AG04449 (cell line): ENCODE data around the gene C19orf85.

Source experiments
- CTCF ChIA-PET: fragments of 350-600 bp; formaldehyde crosslinking; extraction: SDS; loops from one replicate; lab custom pipeline; 2021; ENCODE audit warnings: antibody characterized with exemption; lab: Yijun Ruan, JAX
- POLR2A ChIA-PET: fragments of 400-600, 350-600 bp; formaldehyde crosslinking; extraction: SDS; loops from one replicate; lab custom pipeline; 2020; ENCODE audit warnings: antibody characterized with exemption, inconsistent platforms; lab: Yijun Ruan, JAX
- DNase-seq: peaks from one replicate; pipeline ENCODE4 v3.0.0-alpha.2; 2010; ENCODE audit warnings: low read depth, low spot score
- H3K4me3 ChIP-seq: 2 replicates; pipeline ENCODE4 v1.5.1; 2011; ENCODE audit warnings: low read depth, mild to moderate bottlenecking, control low read depth, low read length
- TF ChIP-seq, protein P1 (sequence below): IDR thresholded peaks from one replicate; pipeline ENCODE4 v1.5.1; 2011; ENCODE audit warnings: mild to moderate bottlenecking, moderate library complexity, low read length, control low read depth, inconsistent platforms; ENCODE audit not compliant: insufficient read depth; ENCODE audit errors: missing control alignments

The C19orf85 gene

DNA sequence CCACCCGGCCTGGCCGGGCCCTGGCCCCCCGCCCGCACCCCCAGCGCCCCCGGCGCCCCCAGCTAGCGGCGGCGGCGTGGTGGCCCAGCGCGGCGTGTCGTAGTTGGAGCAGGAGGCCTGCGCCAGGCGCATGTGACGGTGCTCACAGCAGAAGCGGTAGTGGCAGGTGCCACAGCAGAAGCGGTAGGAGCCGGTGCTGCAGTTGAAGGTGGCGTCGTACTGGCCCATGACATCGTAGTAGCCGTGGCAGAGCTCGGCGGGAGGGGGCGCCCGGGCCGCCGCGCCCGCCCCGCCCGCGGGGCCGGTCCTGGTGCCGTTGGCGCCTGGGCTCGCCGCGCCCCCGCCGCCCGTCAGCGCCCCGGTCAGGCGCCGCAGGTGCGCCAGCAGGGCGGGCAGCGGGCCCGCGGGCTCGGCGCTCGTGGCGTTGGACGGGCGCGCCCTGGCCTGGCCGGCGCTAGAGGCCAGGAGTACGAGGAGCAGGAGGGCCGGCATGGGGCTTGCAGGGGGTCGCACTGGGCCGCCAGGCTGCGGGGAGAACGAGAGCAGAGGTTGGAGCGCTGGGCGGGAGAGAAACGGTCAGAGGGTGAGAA lies 22.1 kb downstream of the C19orf85 start:
- TF ChIP-seq, protein P1, sequence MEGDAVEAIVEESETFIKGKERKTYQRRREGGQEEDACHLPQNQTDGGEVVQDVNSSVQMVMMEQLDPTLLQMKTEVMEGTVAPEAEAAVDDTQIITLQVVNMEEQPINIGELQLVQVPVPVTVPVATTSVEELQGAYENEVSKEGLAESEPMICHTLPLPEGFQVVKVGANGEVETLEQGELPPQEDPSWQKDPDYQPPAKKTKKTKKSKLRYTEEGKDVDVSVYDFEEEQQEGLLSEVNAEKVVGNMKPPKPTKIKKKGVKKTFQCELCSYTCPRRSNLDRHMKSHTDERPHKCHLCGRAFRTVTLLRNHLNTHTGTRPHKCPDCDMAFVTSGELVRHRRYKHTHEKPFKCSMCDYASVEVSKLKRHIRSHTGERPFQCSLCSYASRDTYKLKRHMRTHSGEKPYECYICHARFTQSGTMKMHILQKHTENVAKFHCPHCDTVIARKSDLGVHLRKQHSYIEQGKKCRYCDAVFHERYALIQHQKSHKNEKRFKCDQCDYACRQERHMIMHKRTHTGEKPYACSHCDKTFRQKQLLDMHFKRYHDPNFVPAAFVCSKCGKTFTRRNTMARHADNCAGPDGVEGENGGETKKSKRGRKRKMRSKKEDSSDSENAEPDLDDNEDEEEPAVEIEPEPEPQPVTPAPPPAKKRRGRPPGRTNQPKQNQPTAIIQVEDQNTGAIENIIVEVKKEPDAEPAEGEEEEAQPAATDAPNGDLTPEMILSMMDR = no peak
- ChIA-PET CTCF (interaction anchor here (0.9 to 1.1 kb wide), 2 partner anchors 24 kb away, joined by 3 read pairs; no protein-coding TSS in a partner anchor), POLR2A (no interaction called here)
- DNase-seq = no peak
- H3K4me3 ChIP-seq = no peak overlapping the region

DNA sequence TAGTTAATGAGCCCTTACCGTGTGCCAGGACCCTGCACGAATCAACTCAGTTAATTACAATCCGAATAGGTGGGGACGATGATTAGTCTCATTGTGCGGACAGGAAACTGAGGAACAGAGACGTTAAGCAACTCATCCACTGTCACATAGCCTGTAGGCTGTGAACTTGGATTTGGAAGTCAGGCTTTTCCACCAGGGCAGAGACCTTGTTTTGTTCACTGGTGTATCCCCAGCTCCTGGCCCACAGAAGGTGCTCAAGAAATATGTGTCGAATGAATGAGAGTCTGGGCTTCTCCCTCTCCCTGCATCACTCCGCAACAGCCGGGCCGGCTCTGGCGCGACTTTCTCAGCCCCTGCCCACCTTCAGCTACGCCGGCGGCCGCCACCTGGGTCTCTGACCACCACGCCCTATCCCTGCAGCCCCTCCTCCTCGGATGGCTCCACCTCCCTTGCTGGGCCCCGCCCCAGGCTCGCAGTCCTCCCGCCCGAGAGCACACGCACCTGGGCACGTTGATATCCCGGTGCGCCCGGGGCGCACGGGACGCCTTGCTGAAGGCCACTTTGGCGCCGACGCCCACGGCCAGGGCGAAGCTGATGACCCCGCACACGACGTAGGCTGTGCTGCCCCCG lies 22.7 kb downstream of the C19orf85 start:
- POLR2A ChIA-PET = no interaction called here

DNA sequence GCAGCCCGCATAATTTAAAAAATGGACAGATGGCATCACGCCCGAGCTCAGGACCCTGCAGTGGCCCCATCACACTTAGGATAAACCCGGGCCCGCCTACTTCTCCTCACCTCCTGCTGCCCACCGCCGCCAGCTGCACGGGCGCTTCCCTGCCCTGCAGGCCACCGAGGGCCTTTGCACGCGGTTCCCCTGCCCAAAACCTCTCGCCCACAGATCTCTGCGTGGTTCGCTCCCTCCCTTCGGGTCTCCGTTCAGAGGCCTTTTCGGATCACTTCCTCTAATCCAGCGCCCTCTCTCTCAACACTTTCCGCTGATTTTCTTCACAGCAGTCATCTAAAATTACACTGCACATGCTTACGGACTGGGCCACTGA lies 23.2 kb downstream of the C19orf85 start:
- ChIA-PET POLR2A (no interaction called here), CTCF (interaction anchor here (0.9 to 1.1 kb wide), 2 partner anchors 23 to 26 kb away, joined by 3 read pairs; no protein-coding TSS in a partner anchor)
- TF ChIP-seq, protein P1 = no peak
- H3K4me3 ChIP-seq = no peak overlapping the region
- DNase-seq = no peak

More for the DNA sequence above, 22.7 kb downstream of the C19orf85 start:
- TF ChIP-seq, protein P1 = no peak
- no peak for DNase-seq
- H3K4me3 ChIP-seq = no peak overlapping the region
- CTCF ChIA-PET = interaction anchor here (0.9 to 1.1 kb wide), 2 partner anchors 23 to 25 kb away, joined by 3 read pairs; no protein-coding TSS in a partner anchor

DNA sequence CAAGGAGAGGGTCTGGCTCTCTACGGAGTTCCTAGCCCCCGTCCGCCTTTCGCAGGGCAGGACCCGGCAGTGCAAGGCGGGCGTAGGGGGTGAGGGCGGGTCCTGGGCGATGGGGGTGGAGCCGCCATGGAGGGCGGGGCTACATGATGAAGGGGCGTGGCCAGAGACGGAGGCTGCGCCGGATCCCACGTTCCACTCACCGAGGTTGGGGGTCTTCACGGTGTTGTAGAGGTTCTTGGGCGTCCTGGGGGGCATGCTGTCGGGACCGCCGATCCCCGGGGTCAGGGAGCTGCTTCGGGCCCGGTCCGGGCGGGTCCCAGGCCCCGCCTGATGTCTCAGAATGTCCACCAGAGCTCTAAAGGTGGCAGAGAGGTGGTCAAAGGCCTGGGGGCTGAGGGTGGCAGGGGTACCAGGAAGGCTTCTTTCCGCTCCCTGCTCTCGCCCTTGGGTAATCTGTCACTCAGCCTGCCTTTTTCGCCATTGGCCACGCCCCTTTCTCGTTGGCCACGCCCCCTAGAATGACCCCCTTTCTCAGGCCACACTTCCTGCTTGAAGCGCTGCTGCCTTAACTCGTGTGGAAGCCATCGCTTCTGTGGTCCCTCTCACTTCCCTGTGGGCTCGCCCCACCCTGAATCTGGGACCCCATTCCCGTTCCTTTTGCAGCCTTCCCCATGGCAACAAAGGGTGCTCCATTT lies 24.0 kb downstream of the C19orf85 start:
- CTCF ChIA-PET = no interaction called here
- POLR2A ChIA-PET = no interaction called here
- TF ChIP-seq, protein P1 = no peak
- H3K4me3 ChIP-seq = no peak overlapping the region
- DNase-seq = no peak

DNA sequence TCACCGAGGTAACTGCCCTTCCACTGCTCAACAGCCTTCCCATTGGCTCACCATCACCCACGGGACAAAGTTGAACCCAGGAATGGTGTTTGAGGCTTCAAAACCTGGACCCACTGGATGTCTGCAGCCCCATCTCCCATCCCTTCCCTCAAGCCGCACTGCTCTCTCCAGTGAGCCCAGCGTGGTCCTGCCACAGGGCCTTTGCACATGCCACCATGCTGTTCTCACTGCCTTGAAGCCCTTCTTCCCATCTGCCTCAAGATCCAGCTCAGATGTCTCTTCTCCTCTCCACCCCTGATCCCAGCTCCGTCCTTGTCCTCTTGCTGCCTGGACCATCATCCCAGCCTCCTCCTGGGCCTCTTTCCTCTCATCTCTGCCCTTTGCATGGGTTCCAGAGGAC lies 25.5 kb downstream of the C19orf85 start:
- ChIA-PET CTCF (interaction anchor here (0.7 to 0.8 kb wide), 2 partner anchors 15 to 21 kb away, joined by 3 to 4 read pairs; no protein-coding TSS in a partner anchor), POLR2A (no interaction called here)
- DNase-seq = no peak
- TF ChIP-seq, protein P1 = no peak
- H3K4me3 ChIP-seq = no peak overlapping the region

DNA sequence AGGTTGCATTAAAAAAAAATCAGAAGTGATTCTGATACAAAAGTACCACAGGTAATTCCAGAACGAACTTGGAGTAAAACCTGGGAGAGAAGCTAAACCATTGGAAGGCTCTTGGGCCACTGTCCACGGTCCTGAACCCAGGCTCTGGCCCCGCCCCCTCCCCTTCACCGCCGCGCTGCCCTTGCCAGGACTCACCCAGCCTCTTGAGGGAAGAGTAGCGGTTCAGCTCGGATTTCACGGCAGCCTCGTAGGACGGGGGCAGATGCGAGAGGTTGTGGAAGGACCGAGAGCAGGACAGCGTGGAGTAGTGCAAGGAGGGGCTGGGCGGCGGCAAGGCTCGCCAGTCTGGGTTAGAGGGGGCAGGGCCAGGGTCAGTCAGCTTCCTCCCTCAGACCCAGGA lies 27.1 kb downstream of the C19orf85 start:
- H3K4me3 ChIP-seq = no peak overlapping the region
- no peak for DNase-seq
- TF ChIP-seq, protein P1 = no peak
- ChIA-PET POLR2A (interaction anchor here (1.2 kb wide), 1 partner anchor 30 kb away, joined by 6 read pairs; the partner anchor contains the start of gene UBE2S), CTCF (interaction anchor here (0.7 to 1.5 kb wide), 7 partner anchors 8 to 295 kb away, joined by 3 to 8 read pairs (median 4); no protein-coding TSS in a partner anchor)
